ENCODE data around the gene KIAA0825. TPM values are rescaled to one million over a fixed set of nuclear protein-coding genes. Genes with fewer than 3 reads are reported as not detected.

Gene KIAA0825
- total and polyA plus RNA-seq, 2 of the 8 experiments (the other 6 are each of a cell fraction or from before 2014, with no cell fraction given) = 0.60 to 1.0 TPM

DNA sequence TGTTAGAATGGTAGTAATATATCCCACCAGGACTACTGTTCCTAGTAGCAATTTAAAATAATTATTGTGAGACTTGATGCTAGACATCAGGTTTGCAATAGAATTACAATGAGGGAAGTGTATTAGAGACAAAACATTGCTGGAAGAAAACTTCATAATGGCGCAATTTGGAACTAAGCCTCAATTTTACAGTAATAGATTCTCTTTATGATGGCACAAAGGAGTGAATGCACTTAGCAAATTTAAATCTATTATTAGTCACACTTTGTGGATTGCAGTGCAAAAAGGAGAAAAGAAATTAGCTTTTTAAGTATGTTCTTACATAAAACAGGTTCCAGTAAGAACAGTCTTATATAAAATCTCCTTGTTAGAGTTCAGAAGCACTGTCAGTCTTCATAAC lies 358.3 kb downstream of the KIAA0825 start:
- H3K4me3 ChIP-seq (ENCODE audit: extremely low read depth in 1 of 4, insufficient read depth in 2 of 4, low read depth in 3 of 4, low read length in 4 of 4) = no peak overlapping the region
- H3K4me1 ChIP-seq (replicated peaks in 1 of 4; ENCODE audit: control insufficient read depth in 3 of 4, insufficient read depth in 4 of 4, low read length in 3 of 4) = no peaks in the 10 kb centered on the region
- H3K79me1 ChIP-seq (ENCODE audit: low read depth, low read length) = 0 out of 2 replicates have a peak, but pooled peaks cover 3% of the 10 kb centered on the region
- H3K18ac ChIP-seq (ENCODE audit: extremely low read depth, low read length) = no peak overlapping the region
- no peaks in the 10 kb centered on the region for H3K23me2 ChIP-seq (ENCODE audit: low read depth, low read length)
- H3K36me3 ChIP-seq (ENCODE audit: control insufficient read depth in 2 of 4, insufficient read depth in 4 of 4, low read length in 3 of 4) = no peaks in the 10 kb centered on the region; a peak in 1 of 8 replicates
- H3K4me2 ChIP-seq (ENCODE audit: insufficient read depth in 1 of 2, low read depth in 2 of 2, low read length in 2 of 2) = no peak overlapping the region
- no peak overlapping the region for H2AK5ac ChIP-seq (ENCODE audit: low read depth, low read length)
- peaks cover 0 to 41% of the 10 kb centered on the region in 2 experiments; a peak in 2 of 4 replicates for H3K79me2 ChIP-seq (ENCODE audit: control insufficient read depth in 1 of 2, insufficient read depth in 2 of 2, low read length in 2 of 2)
- H4K20me1 ChIP-seq (replicated peaks in 1 of 2; ENCODE audit: control insufficient read depth in 1 of 2, insufficient read depth in 2 of 2, low read length in 2 of 2) = peaks cover 0 to 2% of the 10 kb centered on the region in 2 experiments
- no peak overlapping the region for H4K91ac ChIP-seq (replicated peaks; ENCODE audit: insufficient read length, low read length)
- H3K9me3 ChIP-seq (ENCODE audit: insufficient read depth in 2 of 2, low read depth in 1 of 2, low read length in 1 of 2) = no peaks in the 10 kb centered on the region
- CTCF ChIA-PET (ENCODE audit: partially characterized antibody) = no interaction called here
- POLR2A ChIA-PET (ENCODE audit: partially characterized antibody) = interaction anchor here (0.6 kb wide), 1 partner anchor 98 kb away, joined by 3 read pairs; no protein-coding TSS in a partner anchor
- H3K56ac ChIP-seq (replicated peaks; ENCODE audit: insufficient read length, low read depth, low read length) = no peak overlapping the region
- H2BK5ac ChIP-seq (ENCODE audit: low read depth, low read length) = no peak overlapping the region
- no peaks in the 10 kb centered on the region for H3K27me3 ChIP-seq (replicated peaks in 1 of 4; ENCODE audit: control insufficient read depth in 3 of 4, extremely low read depth in 1 of 4, insufficient read depth in 3 of 4, low read length in 3 of 4)
- no peak overlapping the region for H2AFZ ChIP-seq (ENCODE audit: low read length)
- H2BK120ac ChIP-seq (replicated peaks; ENCODE audit: low read depth, low read length) = no peak overlapping the region
- WGBS, 2 experiments (ENCODE audit: extremely low coverage in 1 of 2, insufficient coverage in 1 of 2, insufficient read length in 1 of 2, insufficient replicate concordance in 2 of 2, low coverage in 1 of 2, low lambda C conversion rate in 2 of 2, missing lambda C conversion rate in 1 of 2) = 84% methylated on average over 1 of the region's 1 CpG; no CpG with 5 or more reads in 1 of the 2 experiments
- H4K5ac ChIP-seq (ENCODE audit: insufficient read length, low read depth, low read length) = no peak overlapping the region
- no peak overlapping the region for H2BK15ac ChIP-seq (ENCODE audit: low read length)
- no peak overlapping the region for H3K4ac ChIP-seq (replicated peaks; ENCODE audit: insufficient read length, low read depth, low read length)
- no peak overlapping the region for H3K23ac ChIP-seq (ENCODE audit: insufficient read length)
- H4K8ac ChIP-seq (ENCODE audit: extremely low read depth, insufficient read depth, low read length) = no peak overlapping the region
- H2BK12ac ChIP-seq (ENCODE audit: low read depth, low read length) = no peak overlapping the region
- no peak overlapping the region for H3K14ac ChIP-seq (ENCODE audit: insufficient read length)
- H3K9ac ChIP-seq (replicated peaks in 1 of 4; ENCODE audit: extremely low read depth in 1 of 4, low read depth in 3 of 4, low read length in 3 of 4) = no peak overlapping the region
- FAIRE-seq (no peak), DNase-seq (ENCODE audit: low read depth in 1 of 2, low spot score in 2 of 2) (no peak)
- TF ChIP-seq SRF (IDR thresholded peaks at IDR 0.05; ENCODE audit: low read depth, low read length) = no peak
- TF ChIP-seq ZNF274 (IDR thresholded peaks at IDR 0.05; ENCODE audit: borderline replicate concordance, extremely low read depth, low read length) = no peak
- no peak for TF ChIP-seq BRCA1 (IDR thresholded peaks at IDR 0.05; ENCODE audit: low read depth, low read length)
- TF ChIP-seq RAD21 (IDR thresholded peaks at IDR 0.05 in 1 of 2, conservative IDR thresholded peaks at IDR 0.05 in 1 of 2; ENCODE audit: low read depth in 2 of 2, low read length in 2 of 2) = no peak
- TF ChIP-seq BCL11A (IDR thresholded peaks at IDR 0.05; ENCODE audit: low read depth in 2 of 2, low read length in 2 of 2) = no peak
- TF ChIP-seq, protein P1, sequence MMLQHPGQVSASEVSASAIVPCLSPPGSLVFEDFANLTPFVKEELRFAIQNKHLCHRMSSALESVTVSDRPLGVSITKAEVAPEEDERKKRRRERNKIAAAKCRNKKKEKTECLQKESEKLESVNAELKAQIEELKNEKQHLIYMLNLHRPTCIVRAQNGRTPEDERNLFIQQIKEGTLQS (IDR thresholded peaks at IDR 0.05; ENCODE audit: insufficient read depth, low read depth, low read length) = no peak
- TF ChIP-seq CTBP2 (IDR thresholded peaks at IDR 0.05; ENCODE audit: borderline replicate concordance, insufficient read depth, insufficient read length, low read length) = no peak
- no peak for TF ChIP-seq RFX5 (IDR thresholded peaks at IDR 0.05; ENCODE audit: borderline replicate concordance, low read depth, low read length)
- no peak for TF ChIP-seq KDM5A (IDR thresholded peaks at IDR 0.05; ENCODE audit: low read length)
- TF ChIP-seq KDM4A (IDR thresholded peaks at IDR 0.05; ENCODE audit: low read depth, low read length, severe bottlenecking) = no peak
- H2BK20ac ChIP-seq (ENCODE audit: low read length) = no peak overlapping the region
- H3K27ac ChIP-seq (ENCODE audit: low read depth, low read length) = no peak overlapping the region
